HepG2 (cell line): ENCODE data around the gene HAGH. TPM values are rescaled to one million over a fixed set of nuclear protein-coding genes. Genes with fewer than 3 reads are reported as not detected.

Experiments used
- ADNP ChIP-seq: sonication (generic); formaldehyde crosslinking; IDR thresholded peaks from 2 replicates; pipeline ENCODE4 v1.4.0; 2020; ENCODE audit warnings: missing genetic modification reagents
- BHLHE40 ChIP-seq: IDR thresholded peaks from 2 replicates; pipeline ENCODE4 v1.6.1; 2011; ENCODE audit warnings: low read length, improper control_type of control experiment
- ETV6 ChIP-seq: sonication (generic); formaldehyde crosslinking; conservative IDR thresholded peaks from 2 replicates; pipeline ENCODE4 v1.4.0; 2020; ENCODE audit warnings: missing genetic modification reagents
- FLYWCH1 ChIP-seq: sonication (generic); formaldehyde crosslinking; IDR thresholded peaks from 2 replicates; pipeline ENCODE4 v1.8.1; 2023; ENCODE audit warnings: mild to moderate bottlenecking, missing genetic modification reagents
- HCFC1 ChIP-seq: fragments of 150-350 bp; IDR thresholded peaks from 2 replicates; pipeline ENCODE4 v1.6.1; 2014; ENCODE audit warnings: low read depth, low read length
- HIVEP1 ChIP-seq: sonication (generic); formaldehyde crosslinking; IDR thresholded peaks from 2 replicates; pipeline ENCODE4 v1.4.0; 2020; ENCODE audit warnings: mild to moderate bottlenecking, missing genetic modification reagents
- HMG20B ChIP-seq: conservative IDR thresholded peaks from 2 replicates; pipeline ENCODE4 v1.6.1; 2016; ENCODE audit warnings: missing genetic modification reagents, missing compliant biosample characterization
- MED1 ChIP-seq: sonication (generic); formaldehyde crosslinking; IDR thresholded peaks from 2 replicates; pipeline ENCODE4 v1.4.0; 2020; ENCODE audit warnings: missing genetic modification reagents
- MED8 ChIP-seq: sonication (generic); formaldehyde crosslinking; IDR thresholded peaks from 2 replicates; pipeline ENCODE4 v1.8.1; 2023; ENCODE audit warnings: mild to moderate bottlenecking, missing genetic modification reagents; ENCODE audit not compliant: insufficient replicate concordance
- MEF2D ChIP-seq: sonication (generic); formaldehyde crosslinking; IDR thresholded peaks from 2 replicates; pipeline ENCODE4 v1.5.1; 2020; ENCODE audit warnings: mild to moderate bottlenecking, missing genetic modification reagents
- MXD1 ChIP-seq: sonication (generic); formaldehyde crosslinking; IDR thresholded peaks from 2 replicates; pipeline ENCODE4 v1.4.0; 2020; ENCODE audit warnings: mild to moderate bottlenecking, missing genetic modification reagents
- RFX5 ChIP-seq: IDR thresholded peaks from 2 replicates; pipeline ENCODE4 v1.6.1; 2011; ENCODE audit warnings: low read depth, low read length, improper control_type of control experiment
- SAP130 ChIP-seq: IDR thresholded peaks from 2 replicates; pipeline ENCODE4 v1.6.1; 2016; ENCODE audit warnings: low read depth
- SMAD3 ChIP-seq: sonication (generic); formaldehyde crosslinking; IDR thresholded peaks from 2 replicates; pipeline ENCODE4 v1.4.0; 2020; ENCODE audit warnings: missing genetic modification reagents
- TAF15 ChIP-seq: fragments of 200-400 bp; formaldehyde crosslinking; IDR thresholded peaks from one replicate; pipeline ENCODE4 v1.6.1; 2018; ENCODE audit warnings: mild to moderate bottlenecking, low read depth, low read length; ENCODE audit not compliant: poor library complexity, severe bottlenecking
- THAP8 ChIP-seq: sonication (generic); formaldehyde crosslinking; IDR thresholded peaks from 2 replicates; pipeline ENCODE4 v1.5.1; 2020; ENCODE audit warnings: missing genetic modification reagents, mild to moderate bottlenecking, borderline replicate concordance
- YEATS4 ChIP-seq: sonication (generic); formaldehyde crosslinking; IDR thresholded peaks from 2 replicates; pipeline ENCODE4 v1.4.0; 2020; ENCODE audit warnings: missing genetic modification reagents, borderline replicate concordance
- ZBTB43 ChIP-seq: sonication (generic); formaldehyde crosslinking; conservative IDR thresholded peaks from 2 replicates; pipeline ENCODE4 v1.4.0; 2020; ENCODE audit warnings: missing genetic modification reagents
- ZGPAT ChIP-seq: IDR thresholded peaks from 2 replicates; pipeline ENCODE4 v1.6.1; 2016; ENCODE audit warnings: mild to moderate bottlenecking
- ZNF121 ChIP-seq: sonication (generic); formaldehyde crosslinking; IDR thresholded peaks from 2 replicates; pipeline ENCODE4 v1.5.0; 2020; ENCODE audit warnings: mild to moderate bottlenecking, missing genetic modification reagents
- ZZZ3 ChIP-seq: sonication (generic); formaldehyde crosslinking; IDR thresholded peaks from 2 replicates; pipeline ENCODE4 v1.4.0; 2020; ENCODE audit warnings: missing genetic modification reagents, mild to moderate bottlenecking, borderline replicate concordance
- polyA plus RNA-seq, 8 experiments: library from polyadenylated mRNA; depleted of rRNA in 3 of 8; stranded (reverse) in 7 of 8; unstranded in 1 of 8; fragments of >200 nt; fragmentation: Illumina TruSeq in 4 of 8; extraction: Trizol in 4 of 8; gene quantifications; 2 replicates each; pipeline versions ENCODE4 v1.2.1 to v1.2.3, GENCODE V29; 2011 to 2016; ENCODE audit warnings: low read depth in 4 of 8, missing spikeins in 1 of 8, mixed read lengths in 1 of 8; ENCODE audit not compliant: insufficient read depth in 1 of 8
- total RNA-seq, 5 experiments: library from RNA; depleted of rRNA; stranded (reverse); fragments of >200 nt; fragmentation: Illumina TruSeq; extraction: Trizol; gene quantifications; 2 replicates each; pipeline ENCODE4 v1.2.3, GENCODE V29; 2016; ENCODE audit warnings: low read depth in 1 of 5
- TF ChIP-seq, protein P1 (sequence below): sonication (generic); formaldehyde crosslinking; IDR thresholded peaks from 2 replicates; pipeline ENCODE4 v1.8.0; 2022; ENCODE audit warnings: low read depth, missing genetic modification reagents
- TF ChIP-seq, protein P2 (sequence below): sonication (generic); formaldehyde crosslinking; IDR thresholded peaks from 2 replicates; pipeline ENCODE4 v1.4.0; 2020; ENCODE audit warnings: missing genetic modification reagents

Gene HAGH
- total and polyA plus RNA-seq, 2 of the 13 experiments (the other 11 are each of a cell fraction or from before 2014, with no cell fraction given): 70.4 to 95.4 TPM

DNA sequence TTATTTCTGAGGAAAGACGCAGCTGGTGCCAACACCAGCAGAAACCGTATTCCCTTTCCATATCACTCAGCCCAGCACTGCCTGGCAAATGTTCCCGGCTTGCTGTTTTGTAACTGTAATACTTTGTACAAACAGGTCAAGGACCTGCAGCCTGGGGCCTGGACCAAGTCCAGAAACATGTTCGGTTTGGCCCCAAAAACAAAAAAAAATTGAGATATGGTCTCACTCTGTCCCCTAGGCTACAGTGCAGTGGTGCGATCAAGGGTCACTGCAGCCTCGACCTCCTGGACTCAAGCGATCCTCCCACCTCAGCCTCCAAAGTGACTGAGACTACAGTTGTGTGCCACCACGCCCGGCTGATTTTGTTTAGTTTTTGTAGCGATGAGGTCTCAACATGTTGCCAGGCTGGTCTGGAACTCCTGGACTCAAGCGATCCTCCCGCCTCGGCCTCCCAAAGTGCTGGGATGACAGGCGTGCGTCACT is 1.2 kb downstream of the HAGH start (continued):
- TF ChIP-seq, protein P1, sequence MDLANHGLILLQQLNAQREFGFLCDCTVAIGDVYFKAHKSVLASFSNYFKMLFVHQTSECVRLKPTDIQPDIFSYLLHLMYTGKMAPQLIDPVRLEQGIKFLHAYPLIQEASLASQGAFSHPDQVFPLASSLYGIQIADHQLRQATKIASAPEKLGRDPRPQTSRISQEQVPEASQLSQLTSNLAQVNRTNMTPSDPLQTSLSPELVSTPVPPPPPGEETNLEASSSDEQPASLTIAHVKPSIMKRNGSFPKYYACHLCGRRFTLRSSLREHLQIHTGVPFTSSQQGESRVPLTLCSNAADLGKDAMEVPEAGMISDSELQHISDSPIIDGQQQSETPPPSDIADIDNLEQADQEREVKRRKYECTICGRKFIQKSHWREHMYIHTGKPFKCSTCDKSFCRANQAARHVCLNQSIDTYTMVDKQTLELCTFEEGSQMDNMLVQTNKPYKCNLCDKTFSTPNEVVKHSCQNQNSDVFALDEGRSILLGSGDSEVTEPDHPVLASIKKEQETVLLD: no peak
- no peak for TF ChIP-seq ZNF121 (CRISPR knock-in tag)
- TF ChIP-seq MED8 (CRISPR knock-in tag): no peak
- TF ChIP-seq ZBTB43: peak; percentile 55
- TF ChIP-seq HIVEP1 (CRISPR knock-in tag): no peak
- TF ChIP-seq THAP8 (CRISPR knock-in tag): no peak
- no peak; the same call in 1 of the 2 replicates for TF ChIP-seq ZGPAT (CRISPR knock-in tag)
- no peak for TF ChIP-seq YEATS4 (CRISPR knock-in tag)
- TF ChIP-seq, protein P2, sequence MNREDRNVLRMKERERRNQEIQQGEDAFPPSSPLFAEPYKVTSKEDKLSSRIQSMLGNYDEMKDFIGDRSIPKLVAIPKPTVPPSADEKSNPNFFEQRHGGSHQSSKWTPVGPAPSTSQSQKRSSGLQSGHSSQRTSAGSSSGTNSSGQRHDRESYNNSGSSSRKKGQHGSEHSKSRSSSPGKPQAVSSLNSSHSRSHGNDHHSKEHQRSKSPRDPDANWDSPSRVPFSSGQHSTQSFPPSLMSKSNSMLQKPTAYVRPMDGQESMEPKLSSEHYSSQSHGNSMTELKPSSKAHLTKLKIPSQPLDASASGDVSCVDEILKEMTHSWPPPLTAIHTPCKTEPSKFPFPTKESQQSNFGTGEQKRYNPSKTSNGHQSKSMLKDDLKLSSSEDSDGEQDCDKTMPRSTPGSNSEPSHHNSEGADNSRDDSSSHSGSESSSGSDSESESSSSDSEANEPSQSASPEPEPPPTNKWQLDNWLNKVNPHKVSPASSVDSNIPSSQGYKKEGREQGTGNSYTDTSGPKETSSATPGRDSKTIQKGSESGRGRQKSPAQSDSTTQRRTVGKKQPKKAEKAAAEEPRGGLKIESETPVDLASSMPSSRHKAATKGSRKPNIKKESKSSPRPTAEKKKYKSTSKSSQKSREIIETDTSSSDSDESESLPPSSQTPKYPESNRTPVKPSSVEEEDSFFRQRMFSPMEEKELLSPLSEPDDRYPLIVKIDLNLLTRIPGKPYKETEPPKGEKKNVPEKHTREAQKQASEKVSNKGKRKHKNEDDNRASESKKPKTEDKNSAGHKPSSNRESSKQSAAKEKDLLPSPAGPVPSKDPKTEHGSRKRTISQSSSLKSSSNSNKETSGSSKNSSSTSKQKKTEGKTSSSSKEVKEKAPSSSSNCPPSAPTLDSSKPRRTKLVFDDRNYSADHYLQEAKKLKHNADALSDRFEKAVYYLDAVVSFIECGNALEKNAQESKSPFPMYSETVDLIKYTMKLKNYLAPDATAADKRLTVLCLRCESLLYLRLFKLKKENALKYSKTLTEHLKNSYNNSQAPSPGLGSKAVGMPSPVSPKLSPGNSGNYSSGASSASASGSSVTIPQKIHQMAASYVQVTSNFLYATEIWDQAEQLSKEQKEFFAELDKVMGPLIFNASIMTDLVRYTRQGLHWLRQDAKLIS (CRISPR knock-in tag): no peak
- peak; percentile 65; the same call in 1 of the 2 replicates for TF ChIP-seq MEF2D (CRISPR knock-in tag)
- TF ChIP-seq FLYWCH1 (CRISPR knock-in tag): no peak
- TF ChIP-seq ADNP (CRISPR knock-in tag): peak; percentile 95
- no peak for TF ChIP-seq RFX5
- TF ChIP-seq HMG20B (CRISPR knock-in tag): no peak
- TF ChIP-seq SMAD3 (CRISPR knock-in tag): no peak
- no peak for TF ChIP-seq HCFC1
- no peak for TF ChIP-seq MXD1 (CRISPR knock-in tag)
- no peak for TF ChIP-seq BHLHE40
- no peak for TF ChIP-seq ETV6 (CRISPR knock-in tag)
- peak; percentile 59; the same call in 1 of the 2 replicates for TF ChIP-seq MED1 (CRISPR knock-in tag)
- TF ChIP-seq SAP130 (CRISPR knock-in tag): peak; percentile 71
- TF ChIP-seq ZZZ3 (CRISPR knock-in tag): no peak
- TF ChIP-seq TAF15: no peak
